ENCODE data around the gene SLC7A10.

The SLC7A10 gene

DNA sequence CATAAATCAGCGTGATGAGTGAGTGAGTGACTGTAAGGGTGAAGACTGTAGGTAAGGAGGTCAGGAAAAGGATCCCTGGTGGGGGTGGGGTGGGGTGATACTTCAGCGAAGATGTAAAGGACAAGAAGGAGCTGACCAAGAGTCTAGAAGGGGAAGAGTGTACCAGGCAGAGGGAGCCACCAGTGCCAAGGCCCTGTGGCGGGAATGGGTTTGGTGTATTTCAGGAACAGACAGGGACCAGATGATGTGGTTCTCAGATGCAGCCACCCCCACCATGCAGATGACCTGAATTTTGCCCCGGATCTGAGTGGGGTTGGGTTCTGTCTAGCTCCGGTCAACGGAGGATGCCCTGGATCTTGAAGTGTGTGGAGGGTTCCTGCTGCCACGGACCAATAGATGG lies 30.1 kb upstream of the SLC7A10 start:
- DNase-seq, result no peak

GRCh38 chr19:33254245-33254824 lies 28.7 kb upstream of the SLC7A10 start:
- DNase-seq, result no peak

DNA sequence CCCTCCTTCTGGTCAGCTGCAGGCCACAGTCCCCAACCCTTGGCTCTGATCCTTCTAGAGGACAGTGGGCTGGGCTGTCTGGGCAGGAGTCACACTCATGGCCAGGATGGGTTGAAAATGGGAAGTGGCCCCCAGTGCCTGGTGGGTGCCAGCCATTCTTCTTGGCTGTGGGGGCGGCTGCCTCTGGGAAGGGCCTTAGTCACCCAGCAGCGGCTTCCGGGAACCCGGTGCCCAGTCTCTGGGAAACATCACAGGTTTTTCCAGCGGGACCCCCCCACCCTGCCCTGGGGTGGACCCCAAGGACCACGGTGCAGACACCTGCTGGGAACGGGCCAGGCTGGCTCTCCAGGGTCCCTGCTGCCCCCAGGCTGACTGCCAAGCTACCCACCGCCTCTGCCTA lies 27.3 kb upstream of the SLC7A10 start:
- peak in 4 of 56 donors; percentile 8 to 31 (median 18) for DNase-seq

DNA sequence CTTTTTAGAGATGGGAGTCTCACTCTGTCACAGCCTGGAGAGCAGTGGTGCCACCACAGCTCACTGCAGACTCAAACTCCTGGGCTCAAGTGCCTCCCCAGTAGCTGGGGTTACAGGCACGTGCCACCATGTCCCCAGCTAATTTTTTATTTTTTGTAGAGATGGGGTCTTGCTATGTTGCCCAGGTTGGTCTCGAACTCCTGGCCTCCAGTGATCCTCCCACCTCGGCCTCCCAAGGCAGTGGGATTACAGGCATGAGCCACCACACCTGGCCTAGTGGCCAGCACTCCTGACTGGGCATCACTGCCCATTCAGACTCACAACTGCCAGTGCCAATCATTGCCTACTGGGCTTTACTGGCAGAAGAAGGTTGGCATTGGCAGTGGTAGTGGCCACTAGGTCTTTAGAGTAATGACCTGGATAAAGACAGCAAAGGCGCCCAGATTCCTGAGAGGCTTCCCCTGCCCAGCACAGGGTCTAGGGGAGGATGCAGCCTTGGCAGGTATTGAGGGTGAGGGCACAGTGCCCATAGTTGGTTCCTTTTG lies 26.8 kb upstream of the SLC7A10 start:
- DNase-seq, result no peak

DNA sequence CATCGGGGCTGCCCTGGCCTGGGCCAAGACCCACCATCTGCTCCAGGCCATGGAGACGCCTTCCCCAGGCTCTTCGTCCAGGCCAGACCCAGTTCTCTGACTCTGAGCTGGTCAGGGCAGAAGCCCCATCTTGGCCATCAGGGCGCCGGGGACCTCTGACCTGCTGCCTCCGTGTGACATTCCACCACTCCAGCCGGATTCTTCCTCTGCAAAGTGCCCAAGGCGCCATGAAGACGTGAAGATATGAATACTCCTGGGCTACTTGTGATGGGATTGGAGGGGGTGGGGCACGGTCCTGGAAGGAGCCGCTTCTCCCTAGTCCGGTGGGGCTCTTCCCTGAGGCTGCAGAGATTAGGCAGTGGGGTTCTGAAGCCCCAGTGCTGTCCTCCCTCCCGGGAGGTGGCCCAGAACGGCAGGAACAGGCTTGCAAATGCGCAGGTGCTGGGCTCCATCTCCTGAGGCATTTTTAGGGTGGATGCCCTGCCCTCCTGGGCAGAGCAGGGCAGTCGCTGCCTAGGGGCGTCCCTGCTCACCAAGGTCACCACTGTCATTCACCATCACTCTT lies 26.0 kb upstream of the SLC7A10 start:
- no peak for DNase-seq

DNA sequence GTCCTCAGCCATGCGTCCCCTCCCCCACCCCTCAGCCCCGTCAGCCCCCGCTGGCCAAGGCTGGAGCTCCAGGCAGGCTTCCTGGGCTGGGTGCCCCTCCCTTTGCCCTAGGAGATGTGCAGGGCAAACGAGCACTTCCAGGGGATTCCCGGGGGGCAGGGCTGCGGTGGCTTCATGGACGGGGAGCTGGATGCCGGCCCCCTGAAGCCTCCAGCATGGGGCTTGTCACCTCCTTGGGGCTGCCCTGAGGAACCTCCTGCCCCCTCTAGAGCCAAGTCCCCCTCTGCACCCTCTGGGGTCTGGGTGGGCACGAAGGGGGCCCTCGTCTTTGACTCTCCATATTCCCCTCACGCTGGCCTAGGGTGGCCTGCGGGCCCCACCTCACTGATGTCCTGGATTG lies 25.4 kb upstream of the SLC7A10 start:
- no peak for DNase-seq

DNA sequence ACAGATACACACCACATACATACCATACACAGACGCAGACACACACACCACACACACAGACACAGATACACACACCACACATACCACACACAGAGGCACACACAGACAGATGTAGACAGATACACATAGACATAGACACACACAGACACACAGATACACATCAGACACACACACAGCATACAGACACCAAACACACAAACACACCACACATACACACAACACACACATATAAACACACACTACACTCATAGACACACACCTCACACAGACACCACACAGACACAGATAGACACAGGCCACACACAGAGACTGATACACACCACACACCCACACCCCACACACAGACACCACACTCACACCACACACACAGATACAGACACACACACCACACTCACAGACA lies 24.9 kb upstream of the SLC7A10 start:
- no peak for DNase-seq

DNA sequence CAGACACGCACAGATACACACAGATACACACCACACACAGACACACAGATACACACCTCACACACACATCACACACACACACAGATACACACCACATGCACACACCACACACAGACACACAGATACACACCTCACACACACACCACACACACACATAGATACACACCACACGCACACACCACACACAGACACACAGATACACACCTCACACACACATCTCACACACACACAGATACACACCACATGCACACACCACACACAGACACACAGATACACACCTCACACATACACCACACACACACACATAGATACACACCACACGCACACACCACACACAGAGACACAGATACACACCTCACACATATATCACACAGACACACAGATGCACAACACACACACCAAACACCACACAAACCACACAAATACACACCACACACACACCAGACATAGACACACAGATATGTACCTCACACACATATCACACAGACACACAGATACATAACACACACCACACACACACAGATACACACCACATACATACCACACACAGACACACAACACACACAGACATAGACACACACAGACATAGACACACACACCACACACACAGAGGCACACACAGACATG lies 24.2 kb upstream of the SLC7A10 start:
- DNase-seq, result no peak

DNA sequence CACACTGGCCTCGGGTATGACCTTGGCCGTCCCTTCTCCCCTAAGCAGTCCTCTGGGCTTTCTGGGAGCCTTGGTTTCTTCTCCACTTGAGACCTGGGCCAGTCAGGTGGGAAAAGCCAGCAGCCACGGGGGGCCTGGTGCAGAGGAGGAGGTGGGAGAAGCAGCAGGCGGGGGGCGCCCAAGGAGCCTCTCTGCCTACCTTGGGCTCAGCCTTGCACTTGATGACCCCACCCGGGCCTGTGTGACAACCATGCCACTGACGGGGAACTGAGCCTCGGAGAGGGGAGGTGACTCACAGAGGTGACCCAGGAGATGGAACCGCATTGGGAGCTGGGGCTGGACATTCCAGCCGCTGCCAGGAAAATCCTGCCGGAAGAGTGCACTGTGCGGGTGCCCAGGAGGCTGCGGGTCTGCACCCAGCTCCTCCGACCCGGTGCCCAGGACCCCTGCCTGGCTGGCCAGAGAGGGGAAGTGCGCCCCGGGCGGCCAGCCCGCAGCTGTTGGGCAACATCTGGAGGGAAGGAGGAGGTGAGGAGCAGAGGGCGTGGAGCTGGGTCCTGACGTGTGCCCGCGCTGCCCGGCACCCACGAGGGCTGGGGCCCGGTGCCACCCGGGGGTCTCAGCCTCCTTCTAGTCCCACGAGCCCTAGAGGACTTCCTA lies 23.4 kb upstream of the SLC7A10 start:
- DNase-seq, result peak in 1 of 56 donors; percentile 17

- no peak for DNase-seq
These were observed 22.9 kb upstream of the SLC7A10 start for GRCh38 chr19:33248553-33248953.

GRCh38 chr19:33248104-33248503 lies 22.5 kb upstream of the SLC7A10 start:
- no peak for DNase-seq

GRCh38 chr19:33247441-33247819 lies 21.8 kb upstream of the SLC7A10 start:
- DNase-seq, result no peak

DNA sequence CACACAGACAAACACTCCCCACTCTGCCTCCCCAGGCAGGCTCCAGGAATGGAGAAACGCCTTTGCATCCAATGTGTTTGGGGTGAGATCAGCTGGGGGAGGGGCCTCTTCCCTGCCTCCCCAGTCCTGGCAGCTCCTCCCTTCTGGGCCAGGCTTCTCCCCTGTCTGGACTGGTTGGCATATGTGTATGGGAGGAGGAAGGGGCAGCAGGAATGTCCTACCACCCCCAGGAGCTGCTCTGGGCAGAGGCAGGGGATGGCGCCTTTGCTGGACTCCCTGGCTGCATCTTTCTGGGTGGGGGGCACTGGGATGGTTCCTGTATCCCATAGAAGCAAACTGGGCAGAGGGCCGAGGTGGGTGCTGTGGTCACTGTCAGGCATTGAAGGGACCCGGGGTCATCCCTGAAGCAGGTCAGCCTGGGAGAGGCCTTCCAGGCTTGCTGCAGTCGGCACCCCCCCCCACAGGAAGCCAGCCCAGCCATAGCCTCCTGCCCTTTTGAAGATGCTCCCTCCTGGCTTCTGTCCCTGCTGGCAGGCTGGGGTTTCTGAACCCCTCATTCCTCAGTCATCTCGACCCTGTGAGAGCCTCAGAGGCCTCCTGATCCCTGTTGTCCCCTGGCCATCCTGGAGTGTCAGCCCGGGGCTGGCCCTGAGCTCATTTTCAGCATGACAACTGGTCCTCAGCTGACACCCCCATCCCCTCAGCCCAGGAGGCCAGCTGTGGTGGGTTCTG lies 21.2 kb upstream of the SLC7A10 start:
- DNase-seq, result no peak

DNA sequence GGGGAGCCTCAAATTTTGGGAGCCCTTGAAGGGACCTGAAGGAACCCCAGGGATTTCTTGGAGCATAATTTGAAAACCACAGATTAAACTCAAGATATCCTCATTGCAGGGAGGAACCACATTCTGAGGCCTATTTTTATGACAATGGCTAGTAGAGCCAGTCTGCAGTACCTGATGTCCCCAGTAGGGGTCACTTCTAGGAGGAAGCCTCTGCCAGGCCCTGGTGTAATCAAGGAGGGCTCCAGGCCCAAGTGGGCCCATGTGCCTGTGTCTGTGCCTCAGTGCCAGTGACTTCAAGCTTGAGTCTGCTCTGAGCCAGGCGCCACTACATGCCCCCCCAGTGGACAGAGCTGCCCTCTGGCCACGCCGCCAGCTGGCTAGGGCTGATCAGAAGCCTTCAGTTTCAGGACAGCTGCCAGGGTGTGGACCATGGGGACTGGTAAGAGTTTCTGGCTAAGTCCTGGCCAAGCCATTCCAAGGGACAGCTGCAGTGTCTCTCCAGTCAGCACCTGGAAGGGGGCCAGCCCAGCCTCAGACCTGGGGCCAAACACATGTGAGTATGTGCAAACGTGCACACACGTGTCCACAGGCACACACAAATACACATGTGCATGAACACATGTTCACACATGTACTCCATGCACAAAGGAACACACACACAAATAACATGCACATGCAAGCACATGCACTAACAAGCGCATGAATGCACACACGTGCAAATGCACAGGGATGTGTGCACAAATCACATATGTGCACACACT lies 20.5 kb upstream of the SLC7A10 start:
- DNase-seq, result no peak

DNA sequence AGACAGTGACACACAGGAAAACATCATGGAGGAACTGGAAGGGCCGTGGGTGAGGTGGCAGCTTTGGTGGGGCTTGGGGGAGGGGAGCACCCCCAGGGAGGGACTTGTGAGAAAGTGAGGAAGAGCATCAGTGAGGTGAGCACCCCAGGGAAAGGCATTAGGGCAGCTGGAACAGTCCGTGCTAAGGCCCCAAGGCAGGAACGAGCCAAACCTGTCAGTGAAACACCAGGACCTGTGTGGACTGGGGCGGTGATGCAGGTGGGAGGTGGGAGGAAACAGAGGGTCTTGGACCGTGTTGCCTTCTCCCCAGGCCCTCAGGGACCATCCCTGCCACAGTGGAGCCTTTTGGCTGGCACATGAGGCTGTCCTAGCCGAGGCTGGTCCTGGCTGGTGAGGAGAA lies 17.3 kb upstream of the SLC7A10 start:
- no peak for DNase-seq

DNA sequence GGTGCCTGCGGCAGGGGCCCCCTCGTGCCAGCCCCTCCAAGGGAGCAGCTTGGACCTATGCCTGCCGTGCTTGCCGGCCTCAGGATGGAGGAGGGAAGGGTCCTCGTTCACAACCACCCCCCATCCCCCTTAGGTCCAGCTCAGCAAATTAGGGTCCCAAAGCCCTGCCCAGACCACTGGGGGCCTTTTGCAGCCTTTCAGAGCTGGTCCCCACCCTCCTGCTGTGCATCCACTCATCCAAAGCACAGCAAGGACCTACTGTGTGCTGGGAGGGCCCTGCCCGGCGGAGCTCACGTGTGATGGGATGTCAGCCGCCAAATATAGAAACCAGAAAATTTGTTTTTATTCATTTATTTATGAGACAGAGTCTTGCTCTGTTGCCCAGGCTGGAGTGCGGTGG lies 16.5 kb upstream of the SLC7A10 start:
- DNase-seq, result no peak

DNA sequence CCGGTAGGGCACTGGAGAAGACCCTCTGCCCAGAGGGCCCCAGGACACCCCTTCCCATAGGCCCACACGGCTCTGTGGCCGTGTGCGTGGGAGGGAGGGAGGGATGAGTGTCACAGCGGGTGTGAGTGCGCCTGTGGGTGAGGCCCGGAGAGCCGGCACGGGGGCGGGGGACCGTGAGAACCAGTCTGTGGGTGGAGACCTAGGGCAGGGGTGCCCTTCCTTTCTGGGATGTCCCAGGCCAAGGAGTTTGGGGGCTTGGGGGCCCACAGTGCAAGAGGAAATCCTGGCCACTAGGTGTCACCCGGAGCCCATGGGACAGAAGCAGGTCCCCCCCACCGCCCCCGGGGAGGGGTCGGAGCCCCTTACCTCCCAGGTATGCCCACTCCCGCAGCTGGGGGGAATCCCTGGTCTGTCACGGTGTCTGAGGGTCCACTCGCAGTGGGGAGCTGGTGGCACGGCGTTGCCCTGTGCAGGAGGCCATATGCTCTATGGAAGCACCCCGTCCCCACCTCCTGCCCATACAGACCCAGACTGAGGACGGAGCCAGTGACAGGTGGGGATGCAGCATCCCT lies 16.0 kb upstream of the SLC7A10 start:
- DNase-seq, result peak in 8 of 56 donors; percentile 7 to 42 (median 21)

DNA sequence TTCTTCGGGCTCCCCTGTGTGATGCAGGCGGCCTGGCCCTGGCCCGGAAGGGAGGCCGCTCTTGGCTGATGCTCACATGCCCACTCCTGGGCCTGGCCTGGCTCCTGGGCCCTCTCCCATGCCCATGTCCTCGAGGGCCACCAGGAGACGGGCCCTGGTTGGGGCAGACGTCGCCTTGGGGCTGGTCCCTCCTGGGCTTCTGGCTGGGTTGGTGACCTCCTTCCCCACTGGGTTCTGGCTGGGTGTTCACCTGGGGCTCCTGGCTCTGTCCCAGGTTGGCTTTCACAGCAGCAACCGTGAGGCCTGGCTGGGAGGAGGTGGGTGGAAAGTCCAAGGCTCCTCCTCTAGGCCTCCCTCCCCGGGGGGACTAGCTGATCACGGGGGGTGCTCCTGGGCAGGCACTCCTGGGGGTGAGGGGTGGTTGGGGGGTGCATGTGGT lies 15.5 kb upstream of the SLC7A10 start:
- no peak for DNase-seq

DNA sequence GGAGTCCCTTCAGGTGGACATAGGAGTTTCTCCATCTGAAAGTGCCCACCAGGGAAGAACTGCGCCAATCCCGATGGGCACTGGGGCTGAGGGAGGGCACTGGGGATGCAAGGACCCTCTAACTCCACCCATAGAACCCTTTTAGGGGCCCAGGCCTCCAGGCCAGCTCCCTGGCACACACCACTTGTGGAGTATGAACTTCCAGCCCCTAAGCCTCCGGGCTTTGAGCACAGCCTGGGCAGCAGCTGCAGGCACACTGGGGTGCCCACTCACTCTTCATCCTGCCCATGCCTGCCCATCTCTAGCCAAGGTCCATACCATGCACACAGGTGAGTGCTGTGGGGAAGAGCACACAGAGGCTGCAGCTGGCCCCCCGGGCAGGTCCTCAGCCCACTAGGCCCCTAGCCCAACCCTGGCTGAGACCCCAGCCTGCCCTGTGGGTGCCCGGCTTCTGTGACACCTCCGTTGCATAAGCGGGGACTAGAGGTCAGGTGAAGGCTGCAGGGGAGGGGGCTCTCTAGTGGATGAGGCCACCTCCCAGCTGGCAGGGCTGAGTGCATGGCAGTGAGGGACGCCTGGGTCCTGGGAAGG lies 14.6 kb upstream of the SLC7A10 start:
- DNase-seq, result no peak

All from nucleus accumbens (tissue), 56 donors.